GM12875 (cell line): Measurements from ENCODE around the gene EDARADD.

ENCODE experiments used
- H3K4me3 ChIP-seq: one replicate; pipeline ENCODE4 v1.5.1; 2011; ENCODE audit warnings: low read depth, low read length, control low read depth
- CTCF ChIP-seq: IDR thresholded peaks from 2 replicates; pipeline ENCODE4 v1.5.1; 2011; ENCODE audit warnings: low read depth, mild to moderate bottlenecking, control low read depth, inconsistent platforms, low read length, moderate library complexity, borderline replicate concordance; ENCODE audit not compliant: insufficient read depth

The EDARADD gene

GRCh38 chr1:236392182-236392581 lies 1.9 kb upstream of the EDARADD start:
- no peak overlapping the region for H3K4me3 ChIP-seq
- no peak for TF ChIP-seq CTCF

GRCh38 chr1:236394879-236395229 lies 768 bp downstream of the EDARADD start:
- H3K4me3 ChIP-seq: peak overlapping the region; percentile 92
- TF ChIP-seq CTCF: no peak

DNA sequence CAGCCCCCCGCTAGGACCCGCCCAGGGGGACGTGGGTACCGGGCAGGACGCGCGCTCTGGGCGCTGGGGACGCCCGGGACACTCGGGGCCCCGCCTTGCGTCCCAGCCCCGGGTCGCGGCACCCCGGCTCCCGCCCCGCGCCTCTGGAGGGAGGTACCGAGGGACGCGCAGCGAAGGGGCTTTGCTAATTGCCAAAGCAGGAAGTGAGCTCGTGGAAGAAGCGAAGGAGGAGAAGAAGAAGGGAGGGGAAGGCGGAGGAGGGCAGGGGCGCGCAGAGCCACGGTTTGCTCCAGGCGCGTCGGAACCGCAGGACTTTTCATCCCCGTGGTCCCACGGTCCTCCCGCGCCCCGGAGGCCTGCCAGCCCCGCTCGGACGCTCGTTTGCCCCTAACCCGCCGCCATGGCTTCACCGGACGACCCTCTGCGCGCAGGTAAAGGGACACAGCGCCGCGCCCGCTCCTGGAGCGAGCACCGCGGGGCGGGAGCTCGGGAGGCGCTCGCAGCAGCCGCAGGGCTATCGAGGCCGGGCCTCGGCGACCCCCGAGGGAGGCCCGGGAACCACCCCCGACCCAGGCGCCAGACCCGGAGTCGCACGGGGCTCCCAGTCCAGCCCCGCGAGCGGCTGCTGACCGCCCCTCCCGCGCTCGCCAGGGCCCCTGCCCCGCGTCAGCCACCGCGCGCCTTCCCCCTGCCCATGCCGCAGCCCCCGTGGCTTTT lies 1.3 kb downstream of the EDARADD start:
- H3K4me3 ChIP-seq: peak overlapping the region; percentile 92
- no peak for TF ChIP-seq CTCF

- no peak for TF ChIP-seq CTCF
- peak overlapping the region; percentile 92 for H3K4me3 ChIP-seq
These were observed 2.0 kb downstream of the EDARADD start for GRCh38 chr1:236395947-236396664.

DNA sequence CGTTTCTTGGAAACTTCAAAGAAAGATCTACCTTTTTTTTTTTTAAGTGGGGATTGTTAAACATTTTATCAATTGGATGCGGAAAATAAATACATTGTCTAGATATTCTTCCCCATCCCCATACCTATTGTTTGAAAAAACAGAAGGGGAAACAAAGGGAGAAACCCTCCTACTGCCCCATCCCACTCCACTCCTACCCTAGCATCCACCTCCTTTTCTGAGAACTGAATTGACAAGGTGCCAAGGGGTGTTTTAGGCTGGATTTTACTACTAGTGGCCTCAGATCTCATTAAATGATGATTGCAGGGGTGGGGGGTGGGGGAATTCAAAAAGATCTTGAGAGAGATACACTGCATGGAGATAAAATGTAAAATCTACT lies 2.6 kb downstream of the EDARADD start:
- H3K4me3 ChIP-seq: no peak overlapping the region
- TF ChIP-seq CTCF: no peak

GRCh38 chr1:236397173-236397759 lies 3.2 kb downstream of the EDARADD start:
- no peak overlapping the region for H3K4me3 ChIP-seq

More at GRCh38 chr1:236397173-236397759, 3.2 kb downstream of the EDARADD start:
- no peak for TF ChIP-seq CTCF
